ENCODE measurements around the gene RIC3.

RIC3 gene

GRCh38 chr11:8085011-8085645 is 83.7 kb downstream of the RIC3 start:
- Histone ChIP-seq H3K4me3 (ENCODE audit: low read length) (no peak overlapping the region), H3K4me1 (ENCODE audit: control insufficient read depth, insufficient read depth, low read length) (peaks cover 32% of the 10 kb centered on the region), H3K36me3 (ENCODE audit: control insufficient read depth, insufficient read depth, low read length, severe bottlenecking) (no peaks in the 10 kb centered on the region), H3K27me3 (replicated peaks; ENCODE audit: control insufficient read depth, insufficient read depth, low read length) (no peaks in the 10 kb centered on the region), H3K9ac (ENCODE audit: low read length) (no peak overlapping the region), H3K9me3 (ENCODE audit: control insufficient read depth, low read length) (no peaks in the 10 kb centered on the region)
- DNase-seq (ENCODE audit: low read depth), result no peak

- Histone ChIP-seq H3K9me3 (ENCODE audit: control insufficient read depth, low read length) (no peaks in the 10 kb centered on the region), H3K9ac (ENCODE audit: low read length) (no peak overlapping the region), H3K27me3 (replicated peaks; ENCODE audit: control insufficient read depth, insufficient read depth, low read length) (no peaks in the 10 kb centered on the region), H3K36me3 (ENCODE audit: control insufficient read depth, insufficient read depth, low read length, severe bottlenecking) (no peaks in the 10 kb centered on the region), H3K4me1 (ENCODE audit: control insufficient read depth, insufficient read depth, low read length) (peaks cover 32% of the 10 kb centered on the region), H3K4me3 (ENCODE audit: low read length) (no peak overlapping the region)
- DNase-seq (ENCODE audit: low read depth), result no peak
Observed at GRCh38 chr11:8084352-8084751, 84.5 kb downstream of the RIC3 start.

GRCh38 chr11:8083871-8084281 is 84.9 kb downstream of the RIC3 start:
- Histone ChIP-seq H3K4me3 (ENCODE audit: low read length) (no peak overlapping the region), H3K36me3 (ENCODE audit: control insufficient read depth, insufficient read depth, low read length, severe bottlenecking) (no peaks in the 10 kb centered on the region), H3K9me3 (ENCODE audit: control insufficient read depth, low read length) (no peaks in the 10 kb centered on the region), H3K27me3 (replicated peaks; ENCODE audit: control insufficient read depth, insufficient read depth, low read length) (no peaks in the 10 kb centered on the region), H3K4me1 (ENCODE audit: control insufficient read depth, insufficient read depth, low read length) (peaks cover 32% of the 10 kb centered on the region), H3K9ac (ENCODE audit: low read length) (no peak overlapping the region)
- no peak for DNase-seq (ENCODE audit: low read depth)

GRCh38 chr11:8083088-8083395 is 85.8 kb downstream of the RIC3 start:
- Histone ChIP-seq H3K4me3 (ENCODE audit: low read length) (peak overlapping the region; percentile 39), H3K36me3 (ENCODE audit: control insufficient read depth, insufficient read depth, low read length, severe bottlenecking) (no peaks in the 10 kb centered on the region), H3K4me1 (ENCODE audit: control insufficient read depth, insufficient read depth, low read length) (peaks cover 32% of the 10 kb centered on the region), H3K9me3 (ENCODE audit: control insufficient read depth, low read length) (no peaks in the 10 kb centered on the region), H3K9ac (ENCODE audit: low read length) (no peak overlapping the region), H3K27me3 (replicated peaks; ENCODE audit: control insufficient read depth, insufficient read depth, low read length) (no peaks in the 10 kb centered on the region)
- DNase-seq (ENCODE audit: low read depth), result no peak

- no peak overlapping the region for H3K9ac ChIP-seq (ENCODE audit: low read length)
- H3K4me1 ChIP-seq (ENCODE audit: control insufficient read depth, insufficient read depth, low read length), result peaks cover 32% of the 10 kb centered on the region
- DNase-seq (ENCODE audit: low read depth), result peak; percentile 61
- no peaks in the 10 kb centered on the region for H3K9me3 ChIP-seq (ENCODE audit: control insufficient read depth, low read length)
- H3K27me3 ChIP-seq (replicated peaks; ENCODE audit: control insufficient read depth, insufficient read depth, low read length), result no peaks in the 10 kb centered on the region
- peak overlapping the region; percentile 83 for H3K4me3 ChIP-seq (ENCODE audit: low read length)
- no peaks in the 10 kb centered on the region for H3K36me3 ChIP-seq (ENCODE audit: control insufficient read depth, insufficient read depth, low read length, severe bottlenecking)
Observed at GRCh38 chr11:8082391-8083087, 86.3 kb downstream of the RIC3 start.

- H3K4me3 ChIP-seq (ENCODE audit: low read length), result peak overlapping the region; percentile 83
- no peaks in the 10 kb centered on the region for H3K9me3 ChIP-seq (ENCODE audit: control insufficient read depth, low read length)
- H3K4me1 ChIP-seq (ENCODE audit: control insufficient read depth, insufficient read depth, low read length), result peaks cover 32% of the 10 kb centered on the region
- no peaks in the 10 kb centered on the region for H3K27me3 ChIP-seq (replicated peaks; ENCODE audit: control insufficient read depth, insufficient read depth, low read length)
- peak overlapping the region; percentile 54 for H3K9ac ChIP-seq (ENCODE audit: low read length)
- H3K36me3 ChIP-seq (ENCODE audit: control insufficient read depth, insufficient read depth, low read length, severe bottlenecking), result no peaks in the 10 kb centered on the region
- peak; percentile 31 for DNase-seq (ENCODE audit: low read depth)
Observed at GRCh38 chr11:8081591-8082250, 87.1 kb downstream of the RIC3 start.

GRCh38 chr11:8080674-8081590 is 87.9 kb downstream of the RIC3 start, which contains the start of gene TUB:
TSS of gene TUB (plus strand) at chr11:8081211. CDS start at chr11:8081511, 300 bp downstream.
- no peaks in the 10 kb centered on the region for H3K27me3 ChIP-seq (replicated peaks; ENCODE audit: control insufficient read depth, insufficient read depth, low read length)
- peak within 1 kb of the TSS; percentile 83 for H3K4me3 ChIP-seq (ENCODE audit: low read length)
- peak; percentile 71 for DNase-seq (ENCODE audit: low read depth)
- H3K9me3 ChIP-seq (ENCODE audit: control insufficient read depth, low read length), result no peaks in the 10 kb centered on the region
- peak within 1 kb of the TSS; percentile 81 for H3K9ac ChIP-seq (ENCODE audit: low read length)
- peaks cover 32% of the 10 kb centered on the region for H3K4me1 ChIP-seq (ENCODE audit: control insufficient read depth, insufficient read depth, low read length)
- no peaks in the 10 kb centered on the region for H3K36me3 ChIP-seq (ENCODE audit: control insufficient read depth, insufficient read depth, low read length, severe bottlenecking)

- DNase-seq (ENCODE audit: low read depth), result no peak
- H3K36me3 ChIP-seq (ENCODE audit: control insufficient read depth, insufficient read depth, low read length, severe bottlenecking), result no peaks in the 10 kb centered on the region
- peak overlapping the region; percentile 81 for H3K9ac ChIP-seq (ENCODE audit: low read length)
- H3K27me3 ChIP-seq (replicated peaks; ENCODE audit: control insufficient read depth, insufficient read depth, low read length), result no peaks in the 10 kb centered on the region
- peaks cover 32% of the 10 kb centered on the region for H3K4me1 ChIP-seq (ENCODE audit: control insufficient read depth, insufficient read depth, low read length)
- H3K4me3 ChIP-seq (ENCODE audit: low read length), result peak overlapping the region; percentile 83
- H3K9me3 ChIP-seq (ENCODE audit: control insufficient read depth, low read length), result no peaks in the 10 kb centered on the region
Observed at GRCh38 chr11:8080069-8080670, 88.7 kb downstream of the RIC3 start.

- Histone ChIP-seq H3K9ac (ENCODE audit: low read length) (no peak overlapping the region), H3K9me3 (ENCODE audit: control insufficient read depth, low read length) (no peaks in the 10 kb centered on the region), H3K27me3 (replicated peaks; ENCODE audit: control insufficient read depth, insufficient read depth, low read length) (no peaks in the 10 kb centered on the region), H3K4me1 (ENCODE audit: control insufficient read depth, insufficient read depth, low read length) (peaks cover 29% of the 10 kb centered on the region), H3K36me3 (ENCODE audit: control insufficient read depth, insufficient read depth, low read length, severe bottlenecking) (no peaks in the 10 kb centered on the region), H3K4me3 (ENCODE audit: low read length) (no peak overlapping the region)
- DNase-seq (ENCODE audit: low read depth), result no peak
Observed at GRCh38 chr11:8079111-8079675, 89.6 kb downstream of the RIC3 start.

GRCh38 chr11:8075119-8075726 is 93.6 kb downstream of the RIC3 start:
- Histone ChIP-seq H3K4me3 (ENCODE audit: low read length) (no peak overlapping the region), H3K4me1 (ENCODE audit: control insufficient read depth, insufficient read depth, low read length) (peaks cover 1% of the 10 kb centered on the region), H3K27me3 (replicated peaks; ENCODE audit: control insufficient read depth, insufficient read depth, low read length) (peaks cover 11% of the 10 kb centered on the region), H3K9me3 (ENCODE audit: control insufficient read depth, low read length) (no peaks in the 10 kb centered on the region), H3K9ac (ENCODE audit: low read length) (no peak overlapping the region), H3K36me3 (ENCODE audit: control insufficient read depth, insufficient read depth, low read length, severe bottlenecking) (no peaks in the 10 kb centered on the region)
- DNase-seq (ENCODE audit: low read depth), result no peak

Measured in adipocyte (in vitro differentiated cells).